SK-N-MC (cell line): ENCODE results near the gene PANX3.

ENCODE experiments used
- EZH2 ChIP-seq: fragments of 200-600 bp; sonication (generic); IDR thresholded peaks from one replicate; pipeline ENCODE4 v1.6.1; 2017; ENCODE audit warnings: antibody characterized with exemption
- POLR2AphosphoS5 ChIP-seq: IDR thresholded peaks from 2 replicates; pipeline ENCODE4 v1.6.1; 2012; ENCODE audit warnings: mild to moderate bottlenecking, low read depth, low read length, borderline replicate concordance

DNA sequence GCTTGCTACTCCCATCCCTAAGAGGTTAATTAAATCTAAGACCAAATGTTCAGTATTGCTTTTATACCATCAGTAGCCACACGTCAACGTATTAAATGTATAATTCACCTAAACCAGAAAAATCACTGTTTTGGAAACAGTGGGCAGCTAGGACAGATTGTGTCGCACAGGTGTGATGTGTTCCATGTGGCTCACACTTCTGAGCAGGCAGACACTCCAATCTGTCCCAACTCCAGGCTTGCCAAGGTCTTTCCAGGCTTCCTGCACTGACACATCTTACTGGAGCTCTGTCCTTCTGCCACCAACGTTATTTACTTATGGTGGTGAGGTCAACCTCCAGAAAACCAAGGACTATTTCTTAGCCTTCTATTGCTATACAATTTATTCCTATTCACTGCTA, 50.9 kb downstream of the PANX3 start:
- TF ChIP-seq POLR2AphosphoS5 (no peak), EZH2 (no peak)
